Mucosa of stomach (tissue), 1 donor: ENCODE results near the gene GIPR.

ENCODE experiments used
- H3K27me3 ChIP-seq: one replicate; pipeline ENCODE4 v1.7.0; 2013; ENCODE audit warnings: mild to moderate bottlenecking, low read length; ENCODE audit not compliant: control insufficient read depth, insufficient read depth
- H3K36me3 ChIP-seq: one replicate; pipeline ENCODE4 v1.7.0; 2013; ENCODE audit warnings: low read length; ENCODE audit not compliant: control insufficient read depth, insufficient read depth
- H3K4me1 ChIP-seq: one replicate; pipeline ENCODE4 v1.7.0; 2013; ENCODE audit warnings: mild to moderate bottlenecking, low read length; ENCODE audit not compliant: control insufficient read depth, insufficient read depth
- H3K4me3 ChIP-seq: one replicate; pipeline ENCODE4 v1.7.0; 2013; ENCODE audit warnings: low read length
- H3K9ac ChIP-seq: one replicate; pipeline ENCODE4 v1.7.0; 2013; ENCODE audit warnings: mild to moderate bottlenecking, low read length, moderate library complexity
- H3K9me3 ChIP-seq: one replicate; pipeline ENCODE4 v1.7.0; 2013; ENCODE audit warnings: mild to moderate bottlenecking, low read length, moderate library complexity; ENCODE audit not compliant: control insufficient read depth
- donor health status: Pancreatic carcinoma.

The GIPR gene

GRCh38 chr19:45638930-45639729, 28.9 kb upstream of the GIPR start, which contains the start of gene EML2:
Gene EML2, minus strand, starts transcription at chr19:45639397. Its CDS starts 21 bp downstream, at chr19:45639376.
- H3K27me3 ChIP-seq = peaks cover 10% of the 10 kb centered on the region
- no peaks in the 10 kb centered on the region for H3K9me3 ChIP-seq
- H3K9ac ChIP-seq = peak within 1 kb of the TSS; percentile 92
- no peaks in the 10 kb centered on the region for H3K36me3 ChIP-seq
- peaks cover 50% of the 10 kb centered on the region for H3K4me1 ChIP-seq
- peak within 1 kb of the TSS; percentile 97 for H3K4me3 ChIP-seq

- Histone ChIP-seq H3K9ac (peak overlapping the region; percentile 13), H3K4me3 (no peak overlapping the region), H3K9me3 (no peaks in the 10 kb centered on the region), H3K27me3 (peaks cover 27% of the 10 kb centered on the region), H3K36me3 (no peaks in the 10 kb centered on the region), H3K4me1 (peaks cover 50% of the 10 kb centered on the region)
These were observed 27.2 kb upstream of the GIPR start for GRCh38 chr19:45640849-45641273.

DNA sequence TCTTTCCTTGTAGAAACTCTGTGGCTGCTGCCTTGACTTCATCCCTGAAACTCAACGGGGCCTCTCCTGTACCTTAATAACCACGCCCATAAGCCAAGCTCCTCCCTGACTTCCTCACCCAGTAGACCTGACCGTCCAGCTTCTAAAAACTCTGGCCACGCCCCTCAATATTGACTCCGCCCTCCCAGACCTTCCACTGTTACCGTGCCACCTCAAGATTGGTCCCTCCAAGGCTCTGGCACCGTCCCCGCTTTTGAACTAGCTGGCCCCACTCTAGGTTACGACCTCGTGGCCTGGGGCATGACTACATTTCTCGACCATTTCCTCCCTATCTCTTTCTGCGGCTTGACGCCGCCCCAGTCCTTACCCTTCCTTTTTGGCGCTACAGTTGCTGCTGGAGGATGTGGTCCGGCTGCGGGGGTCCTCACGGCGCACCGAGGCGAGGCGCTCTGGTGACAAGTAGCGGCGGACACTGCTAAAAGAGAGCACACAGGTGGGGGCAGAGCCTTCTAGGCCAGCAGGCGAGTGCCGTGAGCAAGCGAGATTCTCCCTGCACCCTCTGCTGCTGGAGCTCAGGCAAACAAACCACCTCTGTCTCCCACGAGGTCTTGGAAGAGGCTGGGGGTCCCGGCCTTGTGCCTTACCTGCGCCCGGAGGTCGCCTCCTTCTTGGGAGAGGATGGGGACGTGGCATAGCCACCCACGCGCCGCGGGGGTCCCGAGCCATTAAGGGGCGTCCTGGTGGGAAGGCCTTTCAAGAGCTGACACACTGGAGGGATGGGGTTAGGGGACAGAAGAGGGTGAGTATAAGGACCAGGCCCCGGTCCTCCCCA, 26.5 kb upstream of the GIPR start:
- Histone ChIP-seq H3K36me3 (no peaks in the 10 kb centered on the region), H3K9me3 (no peaks in the 10 kb centered on the region), H3K27me3 (peaks cover 34% of the 10 kb centered on the region), H3K9ac (peak overlapping the region; percentile 37), H3K4me3 (no peak overlapping the region), H3K4me1 (peaks cover 56% of the 10 kb centered on the region)

GRCh38 chr19:45643024-45643926, 24.7 kb upstream of the GIPR start:
- Histone ChIP-seq H3K27me3 (peaks cover 35% of the 10 kb centered on the region), H3K4me3 (no peak overlapping the region), H3K9me3 (no peaks in the 10 kb centered on the region), H3K4me1 (peaks cover 50% of the 10 kb centered on the region), H3K9ac (no peak overlapping the region), H3K36me3 (no peaks in the 10 kb centered on the region)

DNA sequence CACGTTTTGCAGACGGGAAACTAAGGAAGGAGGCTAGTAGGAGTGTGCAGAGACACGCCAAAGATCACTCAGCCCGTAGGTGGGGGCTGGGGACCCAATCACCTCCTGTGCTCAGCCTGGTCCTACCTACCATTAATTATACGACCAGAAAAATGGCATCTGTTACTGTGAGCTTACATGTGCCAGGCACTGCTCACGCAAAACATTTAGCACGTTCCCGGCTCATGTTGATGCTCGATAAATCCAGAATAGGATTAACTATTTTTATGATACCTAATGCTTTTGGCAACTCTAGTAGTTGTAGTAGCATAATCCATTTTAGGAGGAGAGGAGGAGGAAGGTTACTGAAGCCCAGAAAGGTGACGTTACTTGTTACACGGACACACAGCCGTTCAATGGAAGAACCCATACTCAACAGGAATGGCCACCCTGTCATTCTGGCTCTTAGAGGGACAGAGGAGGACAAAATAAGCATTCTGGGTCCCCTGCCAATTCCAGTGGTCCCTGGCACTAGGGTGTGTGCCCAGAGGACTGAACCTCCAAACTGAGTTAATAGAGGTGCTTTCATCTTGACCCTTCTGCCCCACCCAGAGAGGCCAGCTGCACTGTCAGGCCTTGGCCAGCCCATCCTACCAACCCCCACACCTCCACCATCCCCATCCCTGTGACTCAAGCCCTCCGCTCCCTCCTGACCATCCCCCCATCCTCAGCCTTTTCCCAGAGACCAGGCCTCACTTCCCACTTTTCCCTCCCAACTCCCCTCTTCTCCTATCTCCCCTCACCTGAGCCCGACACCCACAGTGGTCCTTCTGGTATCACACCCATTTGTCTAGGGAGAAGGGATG, 23.9 kb upstream of the GIPR start:
- H3K9me3 ChIP-seq = no peaks in the 10 kb centered on the region
- H3K4me1 ChIP-seq = peaks cover 43% of the 10 kb centered on the region
- H3K9ac ChIP-seq = no peak overlapping the region
- H3K27me3 ChIP-seq = peaks cover 35% of the 10 kb centered on the region
- no peak overlapping the region for H3K4me3 ChIP-seq
- no peaks in the 10 kb centered on the region for H3K36me3 ChIP-seq

- H3K9me3 ChIP-seq = no peaks in the 10 kb centered on the region
- H3K9ac ChIP-seq = no peak overlapping the region
- H3K36me3 ChIP-seq = no peaks in the 10 kb centered on the region
- H3K27me3 ChIP-seq = peaks cover 35% of the 10 kb centered on the region
- H3K4me1 ChIP-seq = peaks cover 33% of the 10 kb centered on the region
- H3K4me3 ChIP-seq = no peak overlapping the region
These were observed 22.9 kb upstream of the GIPR start for GRCh38 chr19:45645068-45645630.

GRCh38 chr19:45645631-45646344, 22.2 kb upstream of the GIPR start:
- H3K27me3 ChIP-seq = peaks cover 35% of the 10 kb centered on the region
- H3K9me3 ChIP-seq = no peaks in the 10 kb centered on the region
- no peak overlapping the region for H3K4me3 ChIP-seq
- H3K36me3 ChIP-seq = no peaks in the 10 kb centered on the region
- H3K9ac ChIP-seq = no peak overlapping the region
- peaks cover 28% of the 10 kb centered on the region for H3K4me1 ChIP-seq

DNA sequence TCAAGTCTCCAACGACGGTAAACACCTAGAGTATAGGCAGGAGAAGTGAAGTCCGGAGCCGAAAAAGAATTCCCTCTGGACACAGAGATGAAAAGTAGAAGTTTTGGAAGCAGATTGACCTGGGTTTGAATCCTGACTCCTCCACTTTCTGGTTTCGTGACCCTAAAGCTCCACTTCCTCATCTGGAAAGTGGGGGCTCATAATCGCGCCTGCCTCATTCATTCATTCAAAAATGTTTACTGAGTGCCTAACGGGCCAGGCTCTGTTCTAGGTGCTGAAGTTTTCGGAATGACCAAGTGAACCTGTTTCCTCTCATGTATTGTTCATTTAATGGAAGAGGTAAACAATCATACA, 21.7 kb upstream of the GIPR start:
- H3K27me3 ChIP-seq = peaks cover 35% of the 10 kb centered on the region
- no peaks in the 10 kb centered on the region for H3K36me3 ChIP-seq
- H3K4me1 ChIP-seq = peaks cover 23% of the 10 kb centered on the region
- H3K9ac ChIP-seq = no peak overlapping the region
- no peaks in the 10 kb centered on the region for H3K9me3 ChIP-seq
- H3K4me3 ChIP-seq = no peak overlapping the region

GRCh38 chr19:45650722-45651121, 17.3 kb upstream of the GIPR start:
- H3K4me1 ChIP-seq = peaks cover 6% of the 10 kb centered on the region

GRCh38 chr19:45653634-45654033, 14.4 kb upstream of the GIPR start:
- Histone ChIP-seq H3K4me1 (no peaks in the 10 kb centered on the region), H3K27me3 (no peaks in the 10 kb centered on the region), H3K4me3 (no peak overlapping the region), H3K9ac (no peak overlapping the region), H3K9me3 (no peaks in the 10 kb centered on the region), H3K36me3 (no peaks in the 10 kb centered on the region)

More at GRCh38 chr19:45650722-45651121, 17.3 kb upstream of the GIPR start:
- H3K9ac ChIP-seq = no peak overlapping the region
- no peaks in the 10 kb centered on the region for H3K9me3 ChIP-seq
- peaks cover 9% of the 10 kb centered on the region for H3K27me3 ChIP-seq
- no peak overlapping the region for H3K4me3 ChIP-seq
- H3K36me3 ChIP-seq = no peaks in the 10 kb centered on the region
